GM12875 (cell line): ENCODE data around the gene IRGQ.
A peak's percentile ranks its signal among the peaks of the same experiment; 100 is the strongest.

Experiments
- H3K4me3 ChIP-seq: one replicate; pipeline ENCODE4 v1.5.1; 2011; ENCODE audit warnings: low read depth, low read length, control low read depth
- CTCF ChIP-seq: IDR thresholded peaks from 2 replicates; pipeline ENCODE4 v1.5.1; 2011; ENCODE audit warnings: low read depth, mild to moderate bottlenecking, control low read depth, inconsistent platforms, low read length, moderate library complexity, borderline replicate concordance; ENCODE audit not compliant: insufficient read depth

The IRGQ gene

GRCh38 chr19:43575955-43576878 lies 19.7 kb downstream of the IRGQ start:
- TF ChIP-seq CTCF: no peak
- H3K4me3 ChIP-seq: peak overlapping the region; percentile 43

- no peak for TF ChIP-seq CTCF
- H3K4me3 ChIP-seq: peak within 1 kb of the TSS; percentile 77
Measured at GRCh38 chr19:43575156-43575950, 20.6 kb downstream of the IRGQ start, which contains the start of the genes PINLYP and XRCC1. Gene PINLYP, plus strand, starts transcription at chr19:43575801. Its CDS starts 1,391 bp downstream, at chr19:43577192. Gene XRCC1, minus strand, starts transcription at chr19:43575527. Its CDS starts 69 bp downstream, at chr19:43575458.

- no peak for TF ChIP-seq CTCF
Measured at GRCh38 chr19:43574424-43575155, 21.3 kb downstream of the IRGQ start.

GRCh38 chr19:43572171-43572588 lies 23.8 kb downstream of the IRGQ start:
- H3K4me3 ChIP-seq: no peak overlapping the region
- TF ChIP-seq CTCF: no peak

More at GRCh38 chr19:43574424-43575155, 21.3 kb downstream of the IRGQ start:
- H3K4me3 ChIP-seq: peak overlapping the region; percentile 77

GRCh38 chr19:43570174-43570791 lies 25.7 kb downstream of the IRGQ start:
- TF ChIP-seq CTCF: no peak
- H3K4me3 ChIP-seq: no peak overlapping the region

- no peak for TF ChIP-seq CTCF
- H3K4me3 ChIP-seq: no peak overlapping the region
Measured at GRCh38 chr19:43569657-43570056, 26.3 kb downstream of the IRGQ start.
